HG03571 (cell line): Measurements from ENCODE around the gene CRTC2.
A peak's percentile ranks its signal among the peaks of the same experiment; 100 is the strongest.

Experiments used
- ATAC-seq: cut with Tn5 transposase; IDR thresholded peaks from one replicate; pipeline ENCODE4 v1.9.1; 2021; ENCODE audit not compliant: unreplicated experiment

The CRTC2 gene

DNA sequence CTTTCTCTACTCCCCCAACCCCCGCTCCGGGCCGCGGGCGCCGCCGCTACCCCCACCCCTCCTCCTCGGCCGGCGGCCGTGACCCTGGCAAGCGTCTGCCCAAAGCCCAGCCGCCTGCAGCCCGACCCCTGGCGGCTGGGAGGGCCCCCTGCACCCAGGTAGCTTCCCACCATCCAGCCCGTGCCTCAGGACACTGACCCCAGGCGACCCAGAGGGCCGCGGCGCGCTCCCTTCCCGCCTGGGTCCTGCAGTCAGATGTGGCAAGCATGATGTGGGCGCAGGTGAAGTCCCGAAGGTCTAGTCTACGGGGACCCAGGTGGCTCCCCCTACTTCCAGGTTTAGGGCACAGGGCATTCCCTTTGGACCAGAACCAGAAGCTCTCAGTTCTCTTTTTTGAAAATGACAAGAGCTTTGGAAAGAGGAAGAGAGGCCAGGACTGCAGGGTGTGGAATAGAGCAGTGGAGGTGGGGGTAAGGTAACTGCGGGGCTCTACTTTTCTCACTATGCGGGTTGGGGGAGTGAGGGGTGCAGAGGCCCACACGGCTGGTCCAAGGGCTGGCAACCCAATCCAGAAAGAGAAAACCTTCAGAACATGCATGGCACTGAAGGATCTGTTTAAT is 11.7 kb downstream of the CRTC2 start, which contains the start of gene DENND4B:
DENND4B (minus strand) TSS at position 97 of the 620 bp plus-strand sequence. CDS start 2,344 bp downstream, outside the sequence.
- peak; percentile 54 for ATAC-seq

DNA sequence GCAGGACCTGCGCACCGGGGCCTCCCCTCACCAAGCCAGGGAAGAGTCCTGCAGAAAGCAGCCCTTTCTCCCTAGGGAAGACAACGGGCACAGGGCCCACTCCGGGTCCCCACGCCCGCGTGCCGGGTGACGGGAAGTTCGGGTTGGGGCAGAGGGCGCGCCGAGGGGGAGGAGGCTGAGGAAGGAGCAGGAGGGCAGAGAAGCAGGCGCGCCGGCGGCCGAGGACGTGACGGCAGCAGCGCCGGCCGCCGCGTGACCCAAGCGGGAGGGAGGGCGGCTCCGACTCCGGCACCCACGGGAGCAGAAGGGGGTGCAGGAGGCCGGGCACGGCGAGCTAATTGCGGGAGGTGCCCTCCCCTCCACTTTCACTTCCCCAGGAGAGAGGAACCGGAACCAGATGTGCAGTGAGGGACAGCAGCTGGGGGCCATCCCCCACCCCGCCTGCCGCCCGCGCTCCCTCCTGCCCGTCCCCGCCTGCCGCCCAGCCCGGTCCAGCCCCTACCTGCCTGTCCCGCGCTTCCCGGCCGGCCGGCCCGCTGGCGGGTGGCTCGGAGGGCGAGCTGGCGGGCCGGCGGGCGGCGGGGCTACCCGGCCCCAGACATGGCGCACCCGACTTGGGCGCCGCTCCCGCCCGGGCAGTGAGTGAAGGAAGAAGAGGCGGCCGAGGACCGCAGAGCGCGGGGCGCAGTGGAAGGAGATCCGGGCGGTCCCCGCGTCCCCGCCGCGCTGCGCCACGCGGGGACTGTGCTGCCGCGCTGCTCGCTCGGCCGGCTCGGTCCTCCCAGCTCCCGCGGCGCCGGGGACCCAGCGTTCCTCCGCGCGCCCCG is 12.4 kb downstream of the CRTC2 start:
- peak; percentile 63 for ATAC-seq

DNA sequence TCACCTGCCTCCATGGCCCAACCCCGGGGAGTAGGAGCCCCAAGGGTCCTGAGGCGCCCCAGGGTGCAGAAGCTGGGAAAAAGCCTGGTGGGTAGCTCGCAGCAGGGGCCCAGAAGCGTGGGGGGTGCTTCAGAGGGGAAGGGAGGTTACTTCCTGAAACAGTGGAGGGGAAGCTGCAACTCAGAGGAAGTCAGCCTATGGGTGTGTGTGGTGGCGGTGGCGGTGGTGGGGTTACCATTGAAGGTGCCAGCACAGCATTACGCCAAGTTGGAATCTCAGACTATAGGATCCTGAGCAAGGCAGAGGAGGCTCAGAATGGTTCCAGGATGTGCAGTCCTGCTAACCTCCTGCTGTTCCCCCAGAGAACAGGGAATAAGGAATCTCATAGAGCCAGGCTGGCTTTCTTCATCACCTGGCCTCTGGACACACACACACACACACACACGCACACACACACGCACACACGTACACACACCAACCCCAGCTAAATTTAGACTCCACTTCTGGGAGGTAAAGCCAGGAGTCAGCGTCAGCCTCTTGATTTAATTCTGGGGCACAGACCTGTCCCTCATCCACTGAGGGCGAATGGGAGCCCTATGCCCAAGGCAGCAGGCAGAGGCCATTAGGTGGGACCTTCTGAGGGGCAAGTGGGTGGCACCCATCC is 13.1 kb downstream of the CRTC2 start:
- peak; percentile 5 for ATAC-seq

DNA sequence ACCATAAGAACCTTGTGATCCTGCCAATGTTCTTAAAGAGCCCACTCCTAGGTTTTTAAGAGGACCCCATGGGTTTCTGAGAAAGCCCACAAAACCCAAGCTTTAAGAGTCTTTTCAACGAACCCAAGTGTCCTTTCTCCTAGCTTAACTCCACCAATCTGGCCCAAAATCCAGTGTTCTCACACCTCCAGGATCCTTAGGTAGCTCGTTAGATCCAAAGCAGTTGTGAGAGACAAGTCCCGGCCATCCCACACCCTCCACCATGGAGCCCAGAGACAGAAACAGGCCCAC is 13.6 kb downstream of the CRTC2 start:
- ATAC-seq = no peak

DNA sequence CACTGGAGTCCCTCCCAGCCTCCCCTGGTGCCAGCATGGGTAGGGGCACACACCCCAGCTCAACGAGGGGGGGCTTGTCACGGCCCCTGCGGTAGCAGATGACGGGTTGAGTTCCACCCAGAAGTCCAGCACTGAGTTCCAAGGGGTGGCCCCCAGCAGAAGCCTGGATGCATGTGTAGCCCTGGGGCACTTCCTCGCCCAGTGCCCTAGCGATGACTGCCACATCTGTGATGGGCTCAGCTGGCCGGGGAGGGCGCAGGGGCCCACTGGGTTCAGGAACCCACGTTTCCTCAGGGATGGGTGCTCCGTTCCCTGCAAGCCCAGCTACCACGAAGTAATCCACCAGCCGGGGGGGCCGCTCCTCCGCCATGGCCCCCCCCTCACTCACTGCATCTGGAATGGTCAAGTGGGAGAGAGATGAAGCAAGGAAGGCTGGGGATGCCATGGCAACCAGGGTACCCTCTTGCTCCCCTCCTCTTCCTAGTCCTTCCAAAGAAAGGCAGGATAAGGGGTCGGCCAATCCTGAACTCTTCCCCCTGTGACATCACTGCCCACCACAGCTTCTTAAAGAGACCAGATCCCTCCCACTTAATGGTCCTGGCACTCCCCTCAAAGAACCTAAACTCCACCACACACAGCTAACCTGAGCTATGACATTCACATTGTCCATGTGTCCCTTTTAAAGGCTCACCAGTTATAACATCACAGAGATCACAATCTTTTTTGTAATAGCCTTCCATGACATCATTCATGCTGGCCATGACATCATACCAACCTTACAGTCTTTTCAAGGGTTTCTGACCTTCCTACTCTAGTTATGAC is 14.2 kb downstream of the CRTC2 start:
- ATAC-seq = no peak

DNA sequence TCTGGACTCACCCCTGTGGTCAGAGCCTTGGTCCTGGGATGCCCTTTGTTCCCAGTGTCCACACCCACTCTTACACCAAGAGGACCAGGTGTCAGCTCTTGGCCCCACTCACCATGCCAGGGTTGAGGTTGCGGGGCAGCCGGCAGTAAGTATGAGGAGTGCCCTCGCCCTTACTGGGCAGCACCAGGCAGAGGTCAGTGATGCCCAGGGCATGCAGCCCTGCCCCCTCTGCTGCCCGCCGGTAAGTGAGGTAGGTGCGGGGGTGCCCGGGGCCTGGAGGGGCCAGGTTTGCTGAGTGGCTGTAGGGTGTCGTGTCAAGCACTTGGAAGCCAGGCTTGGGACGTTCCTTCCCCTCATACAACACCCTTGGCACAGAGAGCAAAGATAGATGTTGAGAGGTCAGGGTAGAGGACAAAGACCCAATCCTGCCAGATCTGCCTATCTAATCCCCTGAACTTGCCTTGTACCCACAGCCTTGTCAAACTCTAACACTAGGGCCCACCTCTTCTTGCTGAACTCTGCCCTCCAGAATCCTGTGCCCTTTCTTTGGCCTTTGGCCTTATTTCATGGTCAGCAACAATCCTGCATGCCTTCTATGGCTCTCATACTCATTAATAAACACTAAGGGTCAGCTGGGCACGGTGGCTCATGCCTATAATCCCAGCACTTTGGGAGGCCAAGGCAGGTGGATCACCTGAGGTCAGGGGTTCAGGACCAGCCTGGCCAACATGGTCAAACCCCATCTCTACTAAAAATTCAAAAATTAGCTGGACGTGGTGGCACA is 15.5 kb downstream of the CRTC2 start:
- no peak for ATAC-seq

DNA sequence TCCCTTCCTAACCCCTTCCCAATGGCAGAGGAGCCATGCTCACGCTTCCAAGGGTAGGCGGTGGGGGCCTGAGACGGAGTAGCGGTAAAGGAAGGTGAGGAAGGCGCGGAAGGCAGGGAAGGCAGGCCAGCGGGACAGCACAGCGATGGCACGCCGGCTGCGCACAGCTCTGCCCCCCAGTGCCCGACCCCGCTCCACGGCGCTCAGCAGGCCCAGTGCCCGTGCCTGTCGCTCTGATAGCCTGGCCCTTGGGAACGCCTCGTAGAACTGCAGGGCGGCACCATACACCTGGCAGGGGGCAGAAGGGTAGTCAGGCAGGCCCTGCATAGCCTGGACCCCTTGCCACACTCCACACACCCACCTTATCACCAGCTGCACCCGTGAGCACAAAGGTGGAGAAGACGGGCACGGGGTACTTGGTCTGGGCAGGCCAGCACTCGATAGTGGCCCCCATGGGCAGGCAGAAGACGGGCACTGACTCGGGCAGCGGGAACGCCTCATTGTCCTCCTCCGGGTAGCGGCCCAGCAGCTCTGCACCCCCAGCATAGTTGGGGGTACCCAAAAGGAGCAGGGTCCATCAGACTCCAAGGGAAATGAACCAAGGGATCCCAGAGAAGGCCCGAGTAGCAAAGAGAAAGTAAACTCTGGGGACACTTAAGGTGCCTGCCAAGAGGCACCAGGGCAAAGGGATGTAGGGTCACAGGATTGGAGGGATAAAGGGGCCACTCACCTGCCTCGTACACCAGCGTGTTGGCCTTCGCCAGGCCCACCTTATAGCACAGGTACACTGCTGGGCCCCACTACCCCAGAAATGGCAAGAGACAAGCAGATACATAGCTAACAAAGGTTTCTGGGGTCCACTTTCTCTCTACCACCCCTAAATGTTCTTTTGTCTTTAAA is 16.3 kb downstream of the CRTC2 start:
- no peak for ATAC-seq

DNA sequence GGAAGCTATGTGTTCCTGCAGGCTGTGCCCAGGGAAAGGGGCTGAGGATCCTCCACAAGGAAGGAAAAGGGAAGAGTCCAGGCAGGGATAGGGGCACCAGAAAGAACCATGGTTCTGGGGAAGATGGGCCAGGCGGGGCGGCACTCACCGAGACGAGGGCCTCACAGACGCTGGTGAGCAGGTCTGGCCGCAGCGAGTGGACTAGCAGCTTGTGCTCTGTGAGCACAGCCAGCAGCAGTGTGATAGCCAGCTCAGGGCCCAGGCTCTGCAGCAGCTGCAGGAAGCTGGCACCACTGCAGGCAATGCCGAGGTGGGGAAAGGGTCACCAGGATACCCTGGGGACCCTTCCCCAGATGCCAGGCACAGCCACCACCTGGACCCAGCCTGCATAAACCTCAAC is 17.7 kb downstream of the CRTC2 start:
- no peak for ATAC-seq

DNA sequence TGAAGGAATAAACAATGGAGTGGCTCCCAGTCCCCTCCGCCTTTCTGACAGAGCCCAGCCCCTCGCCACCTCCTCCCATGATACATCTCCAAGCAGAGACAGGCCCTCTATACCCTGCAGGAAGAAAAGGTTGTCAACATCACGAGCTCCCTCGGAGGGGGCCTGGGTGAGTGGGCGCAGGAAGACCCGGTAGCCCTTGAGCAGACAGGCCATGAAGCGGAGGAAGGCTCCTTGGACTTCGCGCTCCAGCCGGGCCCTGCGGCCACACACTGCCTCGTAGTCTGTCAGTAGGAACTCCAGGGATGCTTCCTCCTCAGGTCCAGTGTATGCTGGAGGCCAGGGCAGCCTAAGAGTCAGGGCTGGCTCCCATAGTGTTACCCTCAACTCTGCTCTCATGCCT is 18.9 kb downstream of the CRTC2 start:
- no peak for ATAC-seq

DNA sequence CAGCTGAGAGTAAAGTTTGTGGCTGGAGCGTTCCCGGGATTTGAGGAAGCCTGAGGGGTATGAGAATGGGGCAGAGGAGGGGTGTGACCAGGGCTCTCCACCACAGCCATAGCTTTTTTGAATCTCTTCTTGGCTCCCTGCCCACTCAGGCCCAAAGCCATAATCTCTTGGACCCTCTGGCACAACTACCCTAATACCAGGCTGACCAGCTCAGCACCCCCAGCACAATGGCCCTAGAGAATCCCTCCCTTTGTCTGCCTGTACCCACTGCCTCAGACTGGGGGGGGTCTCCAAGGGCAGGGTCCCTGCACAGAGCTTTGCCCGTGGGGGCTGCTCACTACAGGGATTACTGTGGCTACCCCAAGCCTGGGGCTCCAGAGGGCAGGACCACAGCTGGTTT is 19.4 kb downstream of the CRTC2 start:
- ATAC-seq = no peak

DNA sequence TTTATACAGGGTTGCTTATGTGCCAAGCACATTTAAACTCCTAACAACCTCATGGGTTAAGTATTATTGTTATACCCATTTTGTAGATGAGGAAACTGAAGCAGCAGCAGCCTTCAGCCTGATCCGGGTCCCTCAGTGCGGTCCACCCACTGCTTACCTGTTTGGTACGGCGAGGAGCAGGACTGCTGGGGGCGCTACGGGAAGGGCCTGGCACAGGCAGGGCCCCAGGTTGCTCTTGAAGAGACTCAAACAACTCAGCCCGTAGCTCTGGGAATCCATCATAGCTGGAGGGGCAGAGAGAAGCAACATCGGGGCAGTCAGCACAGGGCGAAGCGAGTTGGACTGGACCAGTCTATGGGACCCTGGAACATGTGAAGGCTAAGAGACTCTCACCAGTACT is 21.1 kb downstream of the CRTC2 start:
- no peak for ATAC-seq

DNA sequence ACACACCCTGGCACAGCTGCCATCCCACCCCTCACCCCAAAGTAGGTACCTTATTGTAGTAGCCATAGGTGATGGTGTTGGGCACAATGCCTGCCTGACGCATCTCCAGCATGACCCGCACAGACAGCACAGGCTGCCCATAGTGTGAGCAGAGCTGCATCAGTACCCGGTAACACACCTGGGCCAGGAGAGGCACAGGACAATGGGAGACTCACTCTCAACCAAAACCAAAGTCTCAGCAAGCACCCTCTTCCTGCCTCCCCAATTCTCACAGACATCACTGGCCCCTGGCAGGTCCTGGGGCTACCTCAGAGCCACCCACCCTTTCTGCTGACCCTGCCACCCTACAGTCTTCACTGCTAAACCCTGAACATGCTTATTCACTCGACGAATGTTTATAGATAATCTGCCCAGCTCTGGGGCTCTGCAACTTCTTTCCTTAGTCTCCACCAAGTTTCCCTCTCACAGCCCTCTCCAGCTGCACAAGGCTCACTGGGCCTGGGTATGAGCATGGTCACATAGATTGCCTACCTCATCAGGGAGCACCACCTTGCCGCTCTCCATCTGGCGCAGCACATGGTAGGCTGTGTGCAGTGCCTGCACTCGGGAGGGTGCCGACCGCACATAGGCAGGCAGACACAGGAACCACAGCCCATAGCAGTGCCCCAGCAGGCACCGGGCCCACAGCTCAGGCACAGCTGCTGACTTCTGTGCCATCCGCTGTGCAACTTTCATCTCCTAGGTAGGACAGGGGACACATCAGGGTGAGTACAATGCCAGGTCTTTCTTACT is 22.2 kb downstream of the CRTC2 start:
- ATAC-seq = no peak

DNA sequence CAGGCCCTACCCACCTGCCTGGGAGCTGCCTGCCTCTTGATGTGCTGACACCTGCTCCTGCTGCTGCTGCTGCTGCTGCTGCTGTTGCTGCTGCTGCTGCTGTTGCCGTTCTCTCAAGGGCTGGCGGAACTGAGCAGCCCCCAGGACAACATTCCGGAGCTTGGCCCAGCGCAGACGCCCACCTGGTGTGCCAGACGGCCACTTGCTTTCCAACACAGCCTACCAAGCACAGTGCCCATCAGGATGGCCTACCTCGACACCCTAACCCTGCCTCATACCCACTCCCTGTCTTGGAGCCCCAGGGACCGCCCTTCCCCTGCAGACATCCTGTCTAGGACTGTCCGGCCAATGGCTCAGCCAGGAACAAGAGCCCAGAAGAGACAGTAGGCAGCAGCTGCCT is 23.7 kb downstream of the CRTC2 start:
- ATAC-seq = no peak

DNA sequence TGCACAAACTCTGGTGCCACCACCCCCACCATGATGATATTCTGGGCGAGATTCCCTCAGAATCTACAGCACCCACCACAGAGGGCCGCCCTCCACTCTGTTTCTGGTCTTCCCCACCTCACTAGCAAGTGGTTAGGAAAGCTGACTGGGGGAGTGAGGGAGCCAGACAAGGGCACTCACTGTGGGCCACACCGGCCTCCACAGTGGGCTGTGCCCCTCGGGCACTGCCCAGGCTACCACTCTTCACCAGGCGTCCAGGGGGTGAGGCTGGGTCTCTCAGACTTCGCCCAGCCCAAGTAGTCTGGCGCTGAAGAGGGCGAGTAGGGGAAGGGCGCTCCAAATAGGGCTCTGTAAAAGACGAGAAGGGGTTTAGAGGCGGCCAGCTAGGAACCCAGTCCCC is 24.5 kb downstream of the CRTC2 start:
- no peak for ATAC-seq

DNA sequence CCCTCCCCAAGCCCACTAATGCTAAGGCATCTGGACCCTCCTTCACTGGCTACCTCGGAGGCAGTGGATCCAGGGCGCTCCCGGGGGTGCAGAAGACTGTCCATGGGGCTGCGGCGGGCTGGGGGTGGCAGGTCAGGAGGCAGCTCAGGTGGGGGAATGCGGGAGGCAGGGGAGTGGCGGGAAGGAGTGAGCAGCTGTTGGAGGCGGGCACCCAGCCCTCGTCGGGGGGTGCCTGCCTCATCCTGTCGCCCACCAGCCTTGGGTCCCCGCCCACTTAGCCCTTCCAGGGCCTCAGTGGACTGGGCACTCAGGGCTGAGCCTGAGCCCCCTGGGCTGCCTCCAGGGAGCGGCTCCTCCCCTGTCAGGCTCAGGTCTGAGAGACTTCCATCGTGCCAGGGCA is 25.0 kb downstream of the CRTC2 start:
- no peak for ATAC-seq

DNA sequence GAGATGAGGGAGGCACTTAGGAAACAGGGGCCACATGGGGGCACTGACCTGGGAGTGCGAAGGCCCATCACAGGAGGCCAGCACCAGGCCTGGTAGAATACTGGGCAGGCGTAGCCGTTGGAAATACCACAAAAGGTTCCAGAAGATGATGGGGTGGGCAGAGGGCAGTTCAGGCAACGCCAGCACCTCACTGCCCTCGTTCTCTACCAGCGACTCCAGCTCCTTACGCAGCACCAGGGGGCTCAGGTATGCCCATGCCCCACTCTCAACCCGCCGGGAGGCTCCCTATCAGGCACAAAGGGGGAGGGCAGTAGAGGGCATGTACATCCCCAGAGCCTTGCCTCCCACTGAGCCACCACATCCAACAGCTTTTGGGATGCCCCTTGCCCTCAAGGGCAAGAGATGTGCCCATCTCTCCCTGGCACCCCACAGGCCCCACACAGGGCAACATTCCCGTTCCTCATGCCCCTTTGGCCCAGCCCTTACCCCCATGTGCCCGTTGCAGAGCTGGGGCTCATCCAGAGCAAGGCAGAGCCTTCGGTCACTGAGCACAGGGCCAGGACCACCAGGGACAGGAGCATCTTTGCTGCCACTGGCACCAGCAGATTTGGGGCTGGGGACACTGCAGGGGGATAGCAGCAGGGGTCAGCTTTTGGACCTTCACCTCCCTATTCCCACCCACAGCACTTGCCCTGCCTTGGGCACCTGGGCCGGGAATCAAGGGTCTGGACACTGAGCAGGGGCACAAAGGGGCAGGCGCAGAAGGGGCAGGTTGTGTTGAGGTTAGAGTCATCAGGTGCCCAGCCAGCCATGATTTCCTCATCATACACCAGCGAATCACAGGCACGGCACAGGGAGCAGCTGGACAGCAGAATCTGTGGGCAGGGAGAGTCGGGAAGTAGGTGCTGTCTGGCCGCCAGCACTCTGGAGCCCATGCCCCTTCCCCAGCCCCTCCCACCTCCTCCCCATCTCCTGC is 26.0 kb downstream of the CRTC2 start:
- ATAC-seq = no peak
